SK-N-SH treated with all-trans-retinoic acid at 6 μM for 48 hours (cell line): ENCODE measurements around the gene POLR3A.

ENCODE experiments used
- ATAC-seq: fragments of 200-7000 bp; cut with Tn5 transposase; 3 replicates; pipeline ENCODE4 v1.9.1; 2020; ENCODE audit warnings: mild to moderate bottlenecking, moderate library complexity
- ARNTL ChIP-seq: fragments of 450-650 bp; formaldehyde crosslinking; IDR thresholded peaks from 2 replicates; pipeline ENCODE4 v1.5.0; 2020; ENCODE audit warnings: low read depth, mild to moderate bottlenecking, moderate library complexity, borderline replicate concordance
- BACH2 ChIP-seq: fragments of 250-450 bp; sonication (Bioruptor Pico); IDR thresholded peaks from 2 replicates; pipeline ENCODE4 v1.9.0; 2021; ENCODE audit warnings: mild to moderate bottlenecking, borderline replicate concordance
- CSDC2 ChIP-seq: fragments of 250-450 bp; sonication (Bioruptor Pico); IDR thresholded peaks from 2 replicates; pipeline ENCODE4 v1.5.0; 2020; ENCODE audit warnings: mild to moderate bottlenecking, moderate library complexity
- CSRNP3 ChIP-seq: fragments of 250-450 bp; sonication (Bioruptor Pico); IDR thresholded peaks from 2 replicates; pipeline ENCODE4 v1.5.1; 2021; ENCODE audit warnings: mild to moderate bottlenecking, moderate library complexity
- ESRRG ChIP-seq: fragments of 250-450 bp; sonication (Bioruptor Pico); IDR thresholded peaks from 2 replicates; pipeline ENCODE4 v1.6.1; 2021; ENCODE audit warnings: mild to moderate bottlenecking
- GLIS3 ChIP-seq: fragments of 250-450 bp; sonication (Bioruptor Pico); IDR thresholded peaks from 2 replicates; pipeline ENCODE4 v1.5.0; 2020; ENCODE audit warnings: mild to moderate bottlenecking, moderate library complexity
- ISL1 ChIP-seq: fragments of 250-450 bp; sonication (Bioruptor Pico); IDR thresholded peaks from 2 replicates; pipeline ENCODE4 v2.1.2; 2022; ENCODE audit warnings: mild to moderate bottlenecking, moderate library complexity
- OSR1 ChIP-seq: fragments of 250-450 bp; sonication (Bioruptor Pico); IDR thresholded peaks from 2 replicates; pipeline ENCODE4 v1.8.0; 2022; ENCODE audit warnings: moderate library complexity, mild to moderate bottlenecking, inconsistent platforms
- PATZ1 ChIP-seq: fragments of 250-450 bp; sonication (Bioruptor Pico); IDR thresholded peaks from 2 replicates; pipeline ENCODE4 v1.8.0; 2020; ENCODE audit warnings: mild to moderate bottlenecking, moderate library complexity, borderline replicate concordance
- SNAI2 ChIP-seq: fragments of 250-450 bp; sonication (Bioruptor Pico); IDR thresholded peaks from 2 replicates; pipeline ENCODE4 v1.5.0; 2020; ENCODE audit warnings: mild to moderate bottlenecking, moderate library complexity
- TCF4 ChIP-seq: fragments of 250-450 bp; sonication (Bioruptor Pico); IDR thresholded peaks from 2 replicates; pipeline ENCODE4 v1.8.0; 2021; ENCODE audit warnings: mild to moderate bottlenecking, moderate library complexity, borderline replicate concordance
- TOX ChIP-seq: fragments of 250-450 bp; sonication (Bioruptor Pico); IDR thresholded peaks from 2 replicates; pipeline ENCODE4 v1.8.0; 2021; ENCODE audit warnings: mild to moderate bottlenecking, moderate library complexity, borderline replicate concordance
- TSHZ2 ChIP-seq: fragments of 250-450 bp; sonication (Bioruptor Pico); IDR thresholded peaks from 2 replicates; pipeline ENCODE4 v1.5.0; 2020; ENCODE audit warnings: mild to moderate bottlenecking, moderate library complexity
- ZC3H10 ChIP-seq: fragments of 250-450 bp; sonication (Bioruptor Pico); IDR thresholded peaks from 2 replicates; pipeline ENCODE4 v1.5.1; 2021; ENCODE audit warnings: mild to moderate bottlenecking, moderate library complexity
- ZFP3 ChIP-seq: fragments of 250-450 bp; sonication (Bioruptor Pico); IDR thresholded peaks from 2 replicates; pipeline ENCODE4 v1.5.0; 2020; ENCODE audit warnings: mild to moderate bottlenecking, moderate library complexity
- ZFP30 ChIP-seq: fragments of 450-650 bp; formaldehyde crosslinking; IDR thresholded peaks from 2 replicates; pipeline ENCODE4 v1.5.0; 2022; ENCODE audit warnings: mild to moderate bottlenecking, moderate library complexity
- ZNF565 ChIP-seq: fragments of 450-650 bp; formaldehyde crosslinking; conservative IDR thresholded peaks from 2 replicates; pipeline ENCODE4 v1.5.0; 2020; ENCODE audit warnings: low read depth, mild to moderate bottlenecking, moderate library complexity
- ZNF70 ChIP-seq: fragments of 450-650 bp; formaldehyde crosslinking; IDR thresholded peaks from 2 replicates; pipeline ENCODE4 v1.5.0; 2020; ENCODE audit warnings: mild to moderate bottlenecking, moderate library complexity
- ZNF8 ChIP-seq: fragments of 450-650 bp; formaldehyde crosslinking; IDR thresholded peaks from 2 replicates; pipeline ENCODE4 v1.5.0; 2020; ENCODE audit warnings: mild to moderate bottlenecking, moderate library complexity
- TF ChIP-seq, protein P1 (sequence below): fragments of 250-450 bp; sonication (Bioruptor Pico); IDR thresholded peaks from 2 replicates; pipeline ENCODE4 v1.5.1; 2020; ENCODE audit warnings: low read depth, mild to moderate bottlenecking, moderate library complexity
- TF ChIP-seq, protein P2 (sequence below): fragments of 250-450 bp; sonication (Bioruptor Pico); IDR thresholded peaks from 2 replicates; pipeline ENCODE4 v1.8.0; 2021; ENCODE audit warnings: low read depth, mild to moderate bottlenecking, moderate library complexity, borderline replicate concordance

The POLR3A gene

GRCh38 chr10:78046711-78047269 is 17.5 kb upstream of the POLR3A start:
- no peak for ATAC-seq
- TF ChIP-seq SNAI2 (CRISPR knock-in tag), result no peak
- no peak for TF ChIP-seq ZFP30 (CRISPR knock-in tag)
- no peak for TF ChIP-seq GLIS3 (CRISPR knock-in tag)
- TF ChIP-seq ZNF70 (CRISPR knock-in tag), result no peak
- TF ChIP-seq ZNF565 (CRISPR knock-in tag), result no peak
- TF ChIP-seq, all 23 proteins: peak for 0

GRCh38 chr10:78045856-78046255 is 16.5 kb upstream of the POLR3A start:
- TF ChIP-seq PATZ1 (CRISPR knock-in tag) (no peak), TOX (CRISPR knock-in tag) (no peak), GLIS3 (CRISPR knock-in tag) (no peak), TSHZ2 (CRISPR knock-in tag) (no peak), ZNF70 (CRISPR knock-in tag) (no peak), ISL1 (CRISPR knock-in tag) (no peak), BACH2 (CRISPR knock-in tag) (no peak), CSDC2 (CRISPR knock-in tag) (no peak), TCF4 (CRISPR knock-in tag) (no peak), ZFP3 (CRISPR knock-in tag) (no peak), ARNTL (CRISPR knock-in tag) (no peak), ESRRG (CRISPR knock-in tag) (no peak), CSRNP3 (CRISPR knock-in tag) (no peak), OSR1 (CRISPR knock-in tag) (no peak), ZC3H10 (CRISPR knock-in tag) (no peak), SNAI2 (CRISPR knock-in tag) (no peak)
- TF ChIP-seq, protein P1, sequence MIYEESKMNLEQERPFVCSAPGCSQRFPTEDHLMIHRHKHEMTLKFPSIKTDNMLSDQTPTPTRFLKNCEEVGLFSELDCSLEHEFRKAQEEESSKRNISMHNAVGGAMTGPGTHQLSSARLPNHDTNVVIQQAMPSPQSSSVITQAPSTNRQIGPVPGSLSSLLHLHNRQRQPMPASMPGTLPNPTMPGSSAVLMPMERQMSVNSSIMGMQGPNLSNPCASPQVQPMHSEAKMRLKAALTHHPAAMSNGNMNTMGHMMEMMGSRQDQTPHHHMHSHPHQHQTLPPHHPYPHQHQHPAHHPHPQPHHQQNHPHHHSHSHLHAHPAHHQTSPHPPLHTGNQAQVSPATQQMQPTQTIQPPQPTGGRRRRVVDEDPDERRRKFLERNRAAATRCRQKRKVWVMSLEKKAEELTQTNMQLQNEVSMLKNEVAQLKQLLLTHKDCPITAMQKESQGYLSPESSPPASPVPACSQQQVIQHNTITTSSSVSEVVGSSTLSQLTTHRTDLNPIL (CRISPR knock-in tag), result no peak
- TF ChIP-seq, protein P2, sequence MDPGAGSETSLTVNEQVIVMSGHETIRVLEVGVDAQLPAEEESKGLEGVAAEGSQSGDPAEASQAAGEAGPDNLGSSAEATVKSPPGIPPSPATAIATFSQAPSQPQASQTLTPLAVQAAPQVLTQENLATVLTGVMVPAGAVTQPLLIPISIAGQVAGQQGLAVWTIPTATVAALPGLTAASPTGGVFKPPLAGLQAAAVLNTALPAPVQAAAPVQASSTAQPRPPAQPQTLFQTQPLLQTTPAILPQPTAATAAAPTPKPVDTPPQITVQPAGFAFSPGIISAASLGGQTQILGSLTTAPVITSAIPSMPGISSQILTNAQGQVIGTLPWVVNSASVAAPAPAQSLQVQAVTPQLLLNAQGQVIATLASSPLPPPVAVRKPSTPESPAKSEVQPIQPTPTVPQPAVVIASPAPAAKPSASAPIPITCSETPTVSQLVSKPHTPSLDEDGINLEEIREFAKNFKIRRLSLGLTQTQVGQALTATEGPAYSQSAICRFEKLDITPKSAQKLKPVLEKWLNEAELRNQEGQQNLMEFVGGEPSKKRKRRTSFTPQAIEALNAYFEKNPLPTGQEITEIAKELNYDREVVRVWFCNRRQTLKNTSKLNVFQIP (CRISPR knock-in tag), result no peak
- ATAC-seq, result no peak

GRCh38 chr10:78045237-78045636 is 15.9 kb upstream of the POLR3A start:
- TF ChIP-seq ZNF8 (CRISPR knock-in tag) (no peak), ZNF565 (CRISPR knock-in tag) (no peak), TOX (CRISPR knock-in tag) (no peak)
- ATAC-seq, result no peak
